ENCODE data around the gene MTCL1.

GRCh38 chr18:8757396-8757997 lies 52.1 kb downstream of the MTCL1 start:
- no peak for TF ChIP-seq EZH2 (IDR thresholded peaks at IDR 0.05; ENCODE audit: low read depth, low read length, severe bottlenecking)
- no peak for TF ChIP-seq RAD21 (IDR thresholded peaks at IDR 0.05 in 1 of 2, conservative IDR thresholded peaks at IDR 0.05 in 1 of 2; ENCODE audit: low read depth in 2 of 2, low read length in 2 of 2)
- no peak for TF ChIP-seq POLR2A (IDR thresholded peaks at IDR 0.05; ENCODE audit: control extremely low read depth in 1 of 2, low read depth in 2 of 2, low read length in 2 of 2)
- TF ChIP-seq CHD1 (IDR thresholded peaks at IDR 0.05; ENCODE audit: low read depth, low read length): no peak
- no peak for TF ChIP-seq CTCF (IDR thresholded peaks at IDR 0.05; ENCODE audit: control extremely low read depth in 1 of 3, insufficient read depth in 1 of 3, low read depth in 1 of 3, low read length in 3 of 3)
- no peak for TF ChIP-seq BCL11A (IDR thresholded peaks at IDR 0.05; ENCODE audit: low read depth in 2 of 2, low read length in 2 of 2)
- TF ChIP-seq CEBPB (IDR thresholded peaks at IDR 0.05; ENCODE audit: low read depth, low read length): no peak
- no peak for TF ChIP-seq RFX5 (IDR thresholded peaks at IDR 0.05; ENCODE audit: borderline replicate concordance, low read depth, low read length)
- no peak for TF ChIP-seq RBBP5 (IDR thresholded peaks at IDR 0.05; ENCODE audit: borderline replicate concordance, low read depth, low read length)
- TF ChIP-seq MAFK (IDR thresholded peaks at IDR 0.05; ENCODE audit: low read depth, low read length): no peak
- no peak for TF ChIP-seq CHD2 (IDR thresholded peaks at IDR 0.05; ENCODE audit: low read length)
